Measurements from ENCODE around the gene WWOX.

Gene WWOX

DNA sequence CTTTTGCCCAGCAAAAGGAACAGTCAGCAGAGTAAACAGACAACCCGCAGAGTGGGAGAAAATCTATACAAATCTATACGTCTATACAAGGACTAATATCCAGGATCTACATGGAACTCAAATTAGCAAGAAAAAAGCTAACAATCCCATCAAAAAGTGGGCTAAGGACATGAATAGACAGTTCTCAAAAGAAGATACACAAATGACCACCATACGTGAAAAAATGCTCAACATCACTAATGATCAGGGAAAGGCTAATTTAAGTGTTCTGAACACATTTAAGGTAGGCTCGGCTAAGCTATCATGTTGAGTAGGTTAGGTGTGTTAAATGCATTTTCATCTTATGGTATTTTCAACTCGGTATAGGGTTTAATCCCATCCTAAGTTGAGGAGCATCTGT is 598.0 kb downstream of the WWOX start:
- in situ Hi-C loops (cut with MboI; ENCODE audit: low sequenced_read_pairs): no loop called here

DNA sequence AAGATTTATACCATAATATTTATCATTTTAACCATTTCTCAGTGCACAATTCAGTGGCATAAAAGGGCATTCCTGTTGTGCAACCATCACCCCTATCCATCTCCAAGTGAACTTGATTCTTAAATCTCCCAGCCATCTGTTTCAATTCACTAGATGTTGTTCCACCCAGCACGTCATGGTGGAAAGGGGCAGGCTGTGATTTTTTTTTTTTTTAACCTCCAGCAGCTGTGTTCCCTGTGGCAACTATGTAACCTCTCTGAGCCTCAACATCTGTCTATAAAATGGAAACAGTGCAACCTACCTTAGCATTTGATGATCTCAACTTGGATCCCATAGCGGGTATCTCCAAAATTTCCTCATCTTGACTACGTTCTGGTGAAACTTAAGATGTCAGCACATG is 604.5 kb downstream of the WWOX start:
- in situ Hi-C loops (cut with MboI; ENCODE audit: low sequenced_read_pairs): no loop called here

DNA sequence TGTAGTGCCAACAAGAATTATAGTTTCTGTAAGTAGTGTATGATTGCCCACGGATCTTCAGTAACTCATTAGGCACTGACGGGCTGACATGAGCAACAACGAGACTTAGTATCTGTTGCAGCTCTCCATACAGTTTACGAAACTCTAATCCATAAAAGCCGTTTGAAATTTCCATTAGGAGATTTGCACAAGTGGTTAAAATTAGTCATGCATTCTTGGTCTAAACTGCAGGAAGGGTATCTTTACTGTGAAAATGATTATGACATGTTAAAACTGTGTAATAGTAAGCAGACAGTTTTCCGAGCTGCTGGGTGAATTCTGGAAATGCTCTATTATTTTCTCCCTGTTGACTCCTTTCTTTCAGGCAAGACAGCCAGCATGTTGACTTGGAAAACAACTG is 605.0 kb downstream of the WWOX start:
- in situ Hi-C loops (cut with MboI; ENCODE audit: low sequenced_read_pairs): no loop called here

DNA sequence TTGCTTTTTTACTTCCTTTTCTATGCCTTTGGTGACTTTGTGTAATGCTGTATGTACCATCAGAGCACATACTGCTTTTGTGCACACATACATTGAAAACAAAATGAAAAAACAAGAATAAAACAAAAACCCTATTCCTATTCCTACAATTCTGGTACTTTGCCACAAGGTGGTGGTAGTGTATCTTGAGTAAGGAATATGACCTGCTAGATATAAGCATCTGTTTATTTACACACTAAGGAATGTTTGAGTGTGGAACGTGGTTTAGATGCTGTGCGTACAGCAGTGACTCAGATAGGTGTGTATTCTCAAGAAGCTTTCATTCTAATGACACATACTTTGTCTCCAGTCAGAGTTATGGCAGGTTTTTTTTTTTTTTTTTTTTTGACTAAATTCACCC is 606.2 kb downstream of the WWOX start:
- in situ Hi-C loops (cut with MboI; ENCODE audit: low sequenced_read_pairs): no loop called here

DNA sequence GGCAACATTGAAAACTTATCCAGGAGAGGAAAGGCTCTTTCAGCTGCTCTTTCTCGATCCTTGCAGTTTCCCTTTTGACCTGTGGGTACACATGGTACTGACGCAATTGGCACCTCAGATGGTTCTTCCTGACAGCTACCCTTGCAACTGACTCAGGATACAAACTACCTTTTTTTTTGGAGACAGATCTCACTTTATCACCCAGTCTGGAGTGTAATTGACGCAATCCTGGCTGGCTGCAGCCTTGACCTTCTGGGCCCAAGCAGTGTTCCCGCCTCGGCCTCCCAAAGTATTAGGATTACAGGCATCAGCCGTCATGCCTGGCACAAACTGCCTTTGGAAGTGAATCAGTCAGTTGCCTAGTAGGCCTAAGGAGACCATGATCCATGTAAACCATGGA is 607.2 kb downstream of the WWOX start:
- in situ Hi-C loops (cut with MboI; ENCODE audit: low sequenced_read_pairs): no loop called here

DNA sequence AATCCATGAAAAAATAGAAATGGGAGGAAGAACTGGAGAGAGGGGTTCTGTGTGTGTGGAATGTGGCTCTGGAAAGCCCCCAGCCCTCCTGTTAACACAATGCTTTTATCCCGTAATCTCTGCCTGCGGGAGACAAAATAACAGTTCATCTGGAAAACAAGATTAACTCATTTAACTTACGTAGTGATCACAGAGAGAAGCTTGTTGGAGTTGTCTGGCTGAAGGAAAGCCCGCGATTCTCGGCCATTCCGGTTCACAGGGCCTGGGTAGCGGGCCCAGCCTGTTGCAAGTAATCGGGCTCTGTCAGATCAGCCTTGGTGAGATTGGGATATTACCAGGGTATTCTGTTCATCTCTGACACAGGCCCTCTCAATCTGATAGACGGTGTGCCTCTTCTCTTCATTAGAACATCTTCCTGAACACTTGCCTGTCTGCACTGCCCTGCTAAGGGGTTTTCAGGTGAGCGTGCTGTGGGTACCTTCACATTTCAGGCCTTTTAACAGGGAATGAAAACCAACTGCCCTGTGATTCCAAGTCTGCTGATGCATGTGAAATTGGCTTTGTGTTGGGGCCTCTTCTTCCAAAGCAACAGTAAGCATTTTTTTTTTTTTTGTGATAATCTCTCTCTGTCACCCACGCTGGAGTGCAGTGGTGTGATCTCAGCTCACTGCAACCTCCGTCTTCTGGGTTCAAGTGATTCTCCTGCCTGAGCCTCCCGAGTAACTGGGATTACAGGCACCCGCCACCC is 609.9 kb downstream of the WWOX start:
- in situ Hi-C loops (cut with MboI; ENCODE audit: low sequenced_read_pairs): no loop called here

DNA sequence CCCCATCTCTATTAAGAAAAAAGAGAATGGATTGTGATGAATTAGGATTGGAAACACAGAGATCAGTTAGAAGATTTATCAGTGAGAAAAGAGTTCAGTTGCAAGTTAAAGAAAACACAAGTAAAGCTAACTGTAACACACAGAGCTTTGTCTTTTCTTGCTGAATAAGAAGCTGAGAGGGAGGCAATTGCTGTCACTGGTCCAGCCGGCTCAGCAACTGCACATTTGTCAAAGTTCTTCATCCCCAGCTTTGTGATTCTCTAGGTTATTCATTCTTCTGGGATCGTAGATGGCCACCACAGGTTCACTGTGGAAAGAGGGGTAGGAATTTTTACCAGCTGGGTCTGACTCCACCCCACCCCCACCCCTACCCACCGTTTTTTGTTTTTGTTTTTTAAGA is 615.7 kb downstream of the WWOX start:
- in situ Hi-C loops (cut with MboI; ENCODE audit: low sequenced_read_pairs): no loop called here

DNA sequence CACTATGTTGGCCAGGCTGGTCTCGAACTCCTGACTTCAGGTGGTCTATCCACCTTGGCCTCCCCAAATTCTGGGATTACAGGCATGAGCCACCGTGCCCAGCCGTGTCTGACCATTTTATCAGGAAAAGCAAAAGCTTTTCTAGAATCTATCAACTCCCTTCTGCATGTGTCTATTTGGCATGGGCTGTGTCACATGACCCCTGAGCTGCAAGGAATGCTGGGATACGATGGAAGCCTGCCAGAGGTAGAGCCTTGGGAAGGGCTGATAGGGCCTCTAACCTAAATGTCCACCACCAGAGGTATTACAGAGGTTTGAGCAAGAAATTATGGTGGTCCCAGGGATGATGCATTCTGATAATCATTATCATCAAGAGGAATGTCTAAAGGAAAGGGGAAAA is 616.2 kb downstream of the WWOX start:
- in situ Hi-C loops (cut with MboI; ENCODE audit: low sequenced_read_pairs): no loop called here

DNA sequence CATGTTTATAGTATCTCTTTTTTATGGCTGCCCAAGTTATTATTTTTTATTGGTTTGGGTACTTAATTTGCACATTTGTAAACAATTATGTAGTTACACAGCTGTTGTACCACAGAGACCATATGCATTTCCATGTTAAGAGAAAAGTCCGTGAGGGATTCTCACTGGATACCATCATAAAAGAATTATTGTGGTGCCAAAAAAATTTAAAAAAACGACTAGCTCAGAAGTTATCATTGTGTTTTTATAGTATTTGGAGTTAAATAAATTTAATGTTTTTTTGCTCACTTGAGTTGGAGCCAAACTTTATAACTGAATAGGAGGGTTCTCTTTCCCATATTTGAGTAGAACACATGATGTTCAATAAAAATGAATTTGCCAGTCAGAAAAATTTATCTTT is 618.7 kb downstream of the WWOX start:
- in situ Hi-C loops (cut with MboI; ENCODE audit: low sequenced_read_pairs): no loop called here

DNA sequence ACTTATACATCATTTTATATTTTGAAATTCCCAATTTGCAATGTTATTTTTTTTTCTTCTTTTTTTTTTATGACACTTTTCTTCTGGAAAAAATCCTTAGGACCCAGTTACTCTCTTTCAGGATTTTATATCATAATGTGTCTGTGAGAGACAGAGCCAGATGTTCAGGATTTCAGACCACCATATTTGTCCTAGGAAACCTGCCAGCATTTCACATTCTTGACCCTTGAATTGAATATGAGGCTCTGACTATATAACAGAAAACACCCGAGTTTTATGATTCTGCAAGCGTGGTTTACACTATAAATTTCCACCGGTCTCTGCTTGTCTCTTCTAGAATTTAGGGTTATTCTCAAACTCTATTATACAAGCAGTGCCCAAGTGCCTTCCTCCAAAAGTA is 621.0 kb downstream of the WWOX start:
- in situ Hi-C loops (cut with MboI; ENCODE audit: low sequenced_read_pairs): no loop called here

DNA sequence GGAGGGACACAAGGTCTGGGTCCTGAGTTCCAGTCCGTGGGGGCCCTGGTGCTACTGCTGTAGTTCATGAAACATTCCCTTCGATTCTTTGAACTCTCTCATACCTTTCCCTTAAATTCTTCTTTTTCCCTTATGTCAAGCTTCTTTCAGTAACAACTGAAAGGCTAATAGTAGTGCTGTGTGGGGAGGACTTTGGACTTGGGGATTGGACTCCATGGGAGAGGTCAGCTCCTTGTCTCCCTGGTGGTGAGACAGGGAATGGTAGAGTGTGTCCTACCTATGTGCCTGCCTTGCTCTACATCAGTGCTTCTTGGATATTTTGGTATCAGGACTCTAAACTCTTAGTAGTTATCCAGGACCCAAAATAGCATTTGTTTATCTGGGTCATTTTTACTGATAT is 628.1 kb downstream of the WWOX start:
- in situ Hi-C loops (cut with MboI; ENCODE audit: low sequenced_read_pairs): no loop called here

DNA sequence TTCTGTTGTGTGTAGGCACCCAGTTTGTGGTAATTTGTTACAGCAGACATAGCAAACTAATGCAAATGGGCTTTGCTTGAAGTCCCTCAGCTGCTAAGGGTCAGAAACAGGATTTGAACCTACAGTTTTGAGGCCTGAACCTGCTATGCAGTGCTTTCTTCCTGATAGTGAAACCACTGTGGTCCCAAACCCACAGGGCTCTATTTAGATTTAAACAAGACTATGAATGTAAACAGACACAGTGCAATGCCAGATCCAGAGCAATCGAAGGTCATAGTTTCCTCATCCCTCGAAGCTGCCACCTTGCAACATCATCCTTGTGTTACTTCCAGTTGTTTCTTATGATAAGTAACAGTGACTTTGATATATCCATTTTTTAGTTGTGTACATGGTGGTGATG is 630.2 kb downstream of the WWOX start:
- in situ Hi-C loops (cut with MboI; ENCODE audit: low sequenced_read_pairs): no loop called here

DNA sequence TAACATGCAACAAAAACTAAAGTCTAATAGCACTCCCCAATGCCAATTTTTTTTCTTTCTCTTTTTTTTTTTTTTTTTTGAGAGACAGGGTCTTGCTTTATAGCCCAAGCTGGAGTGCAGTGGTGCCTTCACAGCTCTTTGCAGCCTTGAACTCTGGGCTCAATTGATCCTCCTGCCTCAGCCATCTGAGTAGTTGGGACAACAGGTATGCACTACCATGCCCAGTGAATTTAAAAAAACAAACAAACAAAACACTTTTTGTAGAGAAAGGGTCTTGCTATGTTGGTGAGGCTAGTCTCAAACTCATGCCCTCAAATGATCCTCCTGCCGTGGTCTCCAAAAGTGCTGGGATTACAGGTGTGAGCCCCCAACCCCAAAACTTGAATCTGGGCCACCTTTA is 632.3 kb downstream of the WWOX start:
- in situ Hi-C loops (cut with MboI; ENCODE audit: low sequenced_read_pairs): no loop called here

DNA sequence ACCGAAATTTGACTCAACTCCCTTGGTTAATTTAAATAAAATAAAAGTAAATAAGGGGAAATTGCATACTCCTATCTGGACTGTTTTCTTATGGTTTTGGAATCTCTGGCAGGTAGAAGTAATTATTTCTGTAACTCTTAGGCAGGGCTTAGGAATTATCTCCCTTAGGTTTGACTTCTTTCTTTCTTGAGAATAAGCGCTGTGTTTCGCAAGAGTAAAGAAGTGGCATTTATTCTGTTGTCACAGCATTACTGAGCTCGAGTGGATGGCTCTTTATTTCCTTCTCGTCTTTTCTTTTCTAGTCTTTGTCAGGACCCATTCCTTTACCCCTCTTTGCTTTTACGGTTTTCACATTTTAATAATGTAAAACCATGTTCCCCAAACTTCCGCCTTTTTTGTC is 633.2 kb downstream of the WWOX start:
- in situ Hi-C loops (cut with MboI; ENCODE audit: low sequenced_read_pairs): no loop called here

DNA sequence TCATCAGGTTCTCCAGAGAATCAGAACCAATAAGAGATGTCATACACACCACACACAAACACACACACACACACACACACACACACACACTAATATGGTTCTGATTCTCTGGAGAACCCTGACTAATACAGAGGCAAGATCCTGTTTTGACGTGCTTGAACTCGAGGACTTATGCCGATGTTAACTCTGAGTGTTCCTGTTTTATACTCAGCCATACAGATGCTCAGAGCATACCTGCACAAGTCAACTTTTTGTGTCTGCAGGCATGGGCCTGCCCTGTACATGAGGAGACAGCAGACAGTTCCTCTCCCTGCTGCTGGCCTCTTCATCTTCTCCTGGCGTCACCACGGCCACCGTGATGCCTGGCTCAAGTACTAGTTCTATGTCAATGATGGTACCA is 635.9 kb downstream of the WWOX start:
- in situ Hi-C loops (cut with MboI; ENCODE audit: low sequenced_read_pairs): no loop called here

DNA sequence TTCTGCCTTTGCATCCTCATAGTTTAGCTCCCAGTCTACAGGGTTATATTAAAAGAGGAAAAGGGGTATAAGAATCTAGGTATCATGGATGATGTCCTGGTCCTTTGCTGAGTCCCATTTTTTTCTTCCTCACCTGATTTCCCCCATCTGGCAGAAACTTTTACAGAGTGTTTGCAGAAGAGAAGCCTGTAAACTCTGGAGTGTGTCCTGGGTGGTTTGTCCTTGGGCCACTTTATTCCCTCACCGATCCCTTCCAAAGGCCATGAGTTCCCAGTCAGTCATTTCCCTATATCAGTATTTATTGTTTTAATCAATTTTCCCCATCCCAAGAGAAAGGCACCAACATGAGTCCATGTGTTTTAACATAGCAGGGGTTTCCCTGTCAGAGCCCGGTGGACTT is 638.2 kb downstream of the WWOX start:
- in situ Hi-C loops (cut with MboI; ENCODE audit: low sequenced_read_pairs): no loop called here

DNA sequence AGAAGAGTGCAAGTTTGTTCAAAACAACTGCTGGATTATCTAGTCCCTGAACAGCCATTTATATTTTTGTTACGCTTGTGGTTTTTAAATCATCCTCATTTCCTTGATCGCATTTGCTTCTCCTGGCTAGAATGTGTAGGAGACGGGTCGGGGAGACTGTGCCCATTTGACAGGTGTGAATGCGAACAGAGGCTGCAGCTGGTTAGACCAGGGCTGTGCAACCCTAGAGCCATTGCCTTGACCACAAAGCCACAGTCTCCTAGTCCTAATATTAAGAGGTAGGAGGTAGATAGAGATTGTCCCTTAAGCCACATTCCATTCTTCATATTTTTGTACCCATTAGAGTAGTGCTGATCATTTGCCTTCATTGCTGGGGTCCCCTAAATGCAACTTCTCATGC is 639.1 kb downstream of the WWOX start:
- in situ Hi-C loops (cut with MboI; ENCODE audit: low sequenced_read_pairs): no loop called here

DNA sequence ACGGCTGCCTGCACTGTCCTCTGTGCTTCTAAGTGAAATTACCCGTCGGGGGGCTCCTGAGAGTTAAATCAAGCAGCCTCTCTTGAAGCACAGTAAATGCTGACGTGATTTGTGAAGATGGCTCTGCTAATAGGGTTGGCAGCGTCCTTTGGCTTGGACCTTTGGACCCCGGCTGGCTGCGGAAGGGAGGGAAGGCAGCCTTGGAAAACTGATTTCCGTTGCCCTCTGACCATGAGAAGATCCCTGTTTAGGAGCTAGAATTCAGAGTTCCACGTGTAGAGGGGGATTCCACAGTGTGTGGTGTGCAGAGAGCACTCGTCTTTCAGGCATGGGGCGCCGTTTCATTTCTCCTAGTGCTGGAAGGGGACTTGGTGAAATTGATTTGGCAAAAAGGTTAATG is 640.8 kb downstream of the WWOX start:
- in situ Hi-C loops (cut with MboI; ENCODE audit: low sequenced_read_pairs): no loop called here

DNA sequence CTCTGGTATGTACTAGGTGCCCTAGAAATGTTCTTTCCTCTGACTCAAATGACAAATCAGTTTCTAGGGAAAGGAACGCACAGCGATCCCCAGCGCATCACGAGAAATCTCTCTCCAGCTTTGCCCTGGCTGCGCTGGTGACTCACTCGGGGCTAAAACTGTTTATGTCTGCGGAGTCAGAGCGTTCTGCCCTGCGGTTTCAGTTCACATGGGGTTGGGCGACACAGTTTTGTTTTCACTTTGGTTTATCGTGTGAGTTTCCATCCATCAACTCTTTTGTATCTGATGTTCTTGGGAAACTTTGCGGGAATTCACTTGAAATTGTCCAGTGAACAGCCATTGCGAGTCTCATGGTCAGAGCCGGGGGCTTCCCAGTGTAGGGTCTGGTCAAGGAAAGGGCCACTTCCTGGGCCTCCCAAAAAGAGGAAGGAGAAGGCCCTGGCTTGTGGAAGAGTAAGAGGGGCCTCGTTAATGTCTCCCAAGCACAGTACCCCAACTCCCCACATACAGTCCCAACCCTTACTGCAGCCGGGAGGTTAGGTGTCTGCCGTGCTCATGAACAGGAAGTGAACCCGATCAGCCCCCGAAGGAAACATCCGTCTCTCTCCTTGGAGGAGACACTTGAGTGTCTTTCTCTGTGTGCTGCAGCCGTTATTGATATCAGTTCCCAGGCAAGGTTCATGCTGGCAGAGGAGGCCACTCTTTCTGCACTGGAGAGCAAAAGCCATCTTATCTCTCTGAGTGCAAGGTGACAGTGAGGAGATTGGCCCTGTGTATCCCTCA is 643.2 kb downstream of the WWOX start:
- in situ Hi-C loops (cut with MboI; ENCODE audit: low sequenced_read_pairs): no loop called here

DNA sequence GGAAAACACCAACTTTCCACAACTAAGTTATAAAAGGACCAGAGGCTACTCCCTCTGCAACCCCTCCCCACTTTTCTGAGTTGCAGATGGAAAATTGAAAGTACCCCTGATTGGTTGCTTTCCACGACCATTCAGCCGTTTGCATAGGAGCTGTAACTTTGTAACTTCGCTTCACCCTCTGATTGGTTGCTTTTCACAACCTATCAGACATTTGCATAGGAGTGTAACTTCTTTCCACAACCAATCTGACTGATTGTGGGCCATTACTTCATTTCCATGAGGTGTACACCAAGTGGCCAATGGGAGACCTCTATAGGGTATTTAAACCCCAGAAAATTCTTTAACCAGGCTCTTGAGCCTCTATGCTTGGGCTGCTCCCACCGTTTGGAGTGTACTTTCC is 644.1 kb downstream of the WWOX start:
- in situ Hi-C loops (cut with MboI; ENCODE audit: low sequenced_read_pairs): no loop called here

DNA sequence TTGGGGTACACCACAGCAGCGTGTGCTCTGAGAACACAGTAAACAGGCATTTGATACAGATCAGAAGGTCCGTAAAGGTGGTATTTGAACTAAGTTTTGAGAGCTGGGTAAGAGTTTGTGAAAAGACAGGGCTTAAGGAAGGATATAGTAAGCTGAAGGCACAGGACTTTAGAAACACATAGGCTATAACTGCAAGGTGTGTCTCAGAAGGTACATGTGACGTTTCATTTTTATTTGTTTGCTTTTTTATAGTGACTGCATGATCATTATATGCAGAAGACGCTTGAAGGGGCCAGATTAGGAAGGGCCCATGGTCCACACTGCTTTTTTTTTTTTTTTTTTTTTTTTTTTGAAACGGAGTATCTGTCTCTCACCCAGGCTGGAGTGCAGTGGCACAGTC is 644.6 kb downstream of the WWOX start:
- in situ Hi-C loops (cut with MboI; ENCODE audit: low sequenced_read_pairs): no loop called here

DNA sequence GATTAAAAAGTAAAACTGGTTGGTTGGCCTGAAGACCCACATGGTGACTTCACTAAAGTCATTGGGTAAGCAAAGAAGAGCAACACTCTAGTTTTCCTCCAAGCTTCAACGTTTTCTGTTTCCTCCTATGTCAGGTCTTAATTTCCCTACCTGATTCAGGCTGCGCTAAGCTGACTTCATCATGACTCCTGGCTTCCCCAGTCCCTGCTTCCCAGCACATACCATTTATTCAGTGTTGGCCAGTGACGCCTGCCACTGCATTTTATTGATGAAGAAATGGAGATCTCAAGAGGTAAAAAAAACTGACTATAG is 645.3 kb downstream of the WWOX start:
- in situ Hi-C loops (cut with MboI; ENCODE audit: low sequenced_read_pairs): no loop called here

Data from HL-60/S4 treated with retinoic acid at 250 ng/mL for 4 days and 3 days (cell line).